HCT116 (cell line): Measurements from ENCODE around the gene GGNBP2. TPM values are rescaled to one million over a fixed set of nuclear protein-coding genes. Genes with fewer than 3 reads are reported as not detected.

Experiments used
- ATAC-seq: fragments of 200-7000 bp; cut with Tn5 transposase; 2 replicates; pipeline ENCODE4 v1.9.1; 2020; ENCODE audit warnings: mild to moderate bottlenecking, moderate library complexity
- BruUV-seq: library from RNA; stranded (reverse); fragments of 400-500 nt; replicated peaks from 2 replicates; lab custom pipeline; 2021; lab: Mats Ljungman, UMichigan
- CTCF ChIA-PET: fragments of 300-600 bp; sonication (Branson Sonifier 250); formaldehyde crosslinking; loops from one replicate; lab custom pipeline; 2021; ENCODE audit warnings: antibody characterized with exemption; lab: Charles Lee
- POLR2A ChIA-PET: fragments of 300-600, 350-600 bp; sonication (Branson Sonifier 250); formaldehyde crosslinking; loops from one replicate; lab custom pipeline; 2021; ENCODE audit warnings: antibody characterized with exemption; lab: Charles Lee
- RAD21 ChIA-PET, 2 experiments: fragments of 300-600 bp; sonication (Branson Sonifier 250); formaldehyde crosslinking; loops; one replicate each; lab custom pipeline; 2023; ENCODE audit warnings: low total read pairs in 2 of 2; ENCODE audit not compliant: uncharacterized antibody in 2 of 2, unreplicated experiment in 2 of 2, low non-redundant PET in 1 of 2; lab: Charles Lee
- DNase-seq: peaks from one replicate; pipeline ENCODE4 v3.0.0-alpha.2; 2010; ENCODE audit warnings: low read depth, low spot score
- H2AFZ ChIP-seq: fragments of 200-600 bp; shearing (Covaris generic), sonication (generic); 2 replicates; pipeline ENCODE4 v1.6.1; 2017; ENCODE audit warnings: low read depth, mixed run types, mixed read lengths, antibody characterized with exemption, low read length; ENCODE audit not compliant: poor library complexity, severe bottlenecking
- H3K27ac ChIP-seq: 2 replicates; pipeline ENCODE4 v1.5.1; 2012; ENCODE audit warnings: low read depth, low read length
- H3K27me3 ChIP-seq: fragments of 200-600 bp; sonication (generic); 2 replicates; pipeline ENCODE4 v1.6.1; 2016; ENCODE audit warnings: mixed run types, low read length, mixed read lengths; ENCODE audit not compliant: insufficient read depth
- H3K36me3 ChIP-seq, 2 experiments: fragments of 200-500 bp in 1 of 2; fragments of 200-600 bp in 1 of 2; sonication (Bioruptor generic) in 1 of 2; sonication (generic) in 1 of 2; 2 replicates each; pipeline versions ENCODE4 v1.5.1 to v1.6.1; 2014 to 2016; ENCODE audit warnings: low read length in 2 of 2, inconsistent platforms in 1 of 2, mixed read lengths in 1 of 2, mixed run types in 1 of 2; ENCODE audit not compliant: insufficient read depth in 2 of 2, control insufficient read depth in 1 of 2
- H3K4me1 ChIP-seq, 2 experiments: fragments of 200-600 bp in 1 of 2; sonication (generic) in 1 of 2; 2 replicates each; pipeline versions ENCODE4 v1.5.1 to v1.6.1; 2012 to 2017; ENCODE audit warnings: low read length in 2 of 2, inconsistent platforms in 1 of 2, mild to moderate bottlenecking in 1 of 2, mixed read lengths in 1 of 2, mixed run types in 1 of 2, moderate library complexity in 1 of 2; ENCODE audit not compliant: insufficient read depth in 2 of 2, control insufficient read depth in 1 of 2
- H3K4me2 ChIP-seq: fragments of 200-600 bp; sonication (generic); 2 replicates; pipeline ENCODE4 v1.6.1; 2017; ENCODE audit warnings: mixed run types, low read length, mixed read lengths
- H3K4me3 ChIP-seq, 2 experiments: fragments of 200-600 bp in 1 of 2; sonication (generic) in 1 of 2; replicated peaks in 1 of 2; 2 replicates each; pipeline ENCODE4 v1.5.1; 2011 to 2016; ENCODE audit warnings: low read length in 2 of 2, control low read depth in 1 of 2, low read depth in 1 of 2, mild to moderate bottlenecking in 1 of 2, mixed read lengths in 1 of 2, mixed run types in 1 of 2
- H3K79me2 ChIP-seq: fragments of 200-600 bp; sonication (generic); 2 replicates; pipeline ENCODE4 v1.6.1; 2017; ENCODE audit warnings: mild to moderate bottlenecking, mixed run types, low read length, moderate library complexity, mixed read lengths; ENCODE audit not compliant: insufficient read depth
- H3K9ac ChIP-seq: fragments of 200-600 bp; sonication (generic); 2 replicates; pipeline ENCODE4 v1.6.1; 2016; ENCODE audit warnings: low read length, mixed read lengths
- H3K9me2 ChIP-seq: fragments of 200-600 bp; sonication (generic), shearing (Covaris generic); 2 replicates; pipeline ENCODE4 v1.6.1; 2017; ENCODE audit warnings: mixed run types, mild to moderate bottlenecking, moderate library complexity; ENCODE audit not compliant: insufficient read depth
- H3K9me3 ChIP-seq, 2 experiments: fragments of 200-500 bp in 1 of 2; fragments of 200-600 bp in 1 of 2; sonication (Bioruptor generic) in 1 of 2; sonication (generic) in 1 of 2; 2 replicates each; pipeline ENCODE4 v1.6.1; 2014 to 2017; ENCODE audit warnings: low read length in 2 of 2, mixed read lengths in 2 of 2, inconsistent platforms in 1 of 2, low read depth in 1 of 2, mild to moderate bottlenecking in 1 of 2, mixed run types in 1 of 2, moderate library complexity in 1 of 2; ENCODE audit not compliant: control insufficient read depth in 1 of 2, insufficient read depth in 1 of 2
- H4K20me1 ChIP-seq: fragments of 200-600 bp; sonication (generic), shearing (Covaris generic); 2 replicates; pipeline ENCODE4 v1.6.1; 2017; ENCODE audit warnings: mixed run types, mild to moderate bottlenecking, moderate library complexity; ENCODE audit not compliant: insufficient read depth
- ATF3 ChIP-seq: IDR thresholded peaks from 2 replicates; pipeline ENCODE4 v1.6.1; 2012
- CEBPB ChIP-seq: IDR thresholded peaks from 2 replicates; pipeline ENCODE4 v1.6.1; 2012; ENCODE audit warnings: low read depth
- CTCF ChIP-seq, 3 experiments: fragments of 200-600 bp in 1 of 3; sonication (generic) in 1 of 3; IDR thresholded peaks in 2 of 3; conservative IDR thresholded peaks in 1 of 3; 2 replicates each; pipeline ENCODE4 v1.5.1; 2012 to 2017; ENCODE audit warnings: low read depth in 2 of 3, low read length in 2 of 3, antibody characterized with exemption in 1 of 3, borderline replicate concordance in 1 of 3, control low read depth in 1 of 3, mild to moderate bottlenecking in 1 of 3, mixed read lengths in 1 of 3, mixed run types in 1 of 3, moderate library complexity in 1 of 3; ENCODE audit not compliant: insufficient read depth in 1 of 3
- EGR1 ChIP-seq: IDR thresholded peaks from 2 replicates; pipeline ENCODE4 v1.6.1; 2012; ENCODE audit warnings: low read depth
- ELF1 ChIP-seq: IDR thresholded peaks from 2 replicates; pipeline ENCODE4 v1.6.1; 2012; ENCODE audit warnings: low read depth, borderline replicate concordance
- EZH2 ChIP-seq: fragments of 200-600 bp; sonication (generic); IDR thresholded peaks from 2 replicates; pipeline ENCODE4 v1.6.1; 2017; ENCODE audit warnings: antibody characterized with exemption, mixed run types
- EZH2phosphoT487 ChIP-seq: fragments of 200-600 bp; IDR thresholded peaks from 2 replicates; pipeline ENCODE4 v1.6.1; 2018; ENCODE audit warnings: antibody characterized with exemption, borderline replicate concordance
- FOSL1 ChIP-seq: IDR thresholded peaks from 2 replicates; pipeline ENCODE4 v1.6.1; 2012; ENCODE audit warnings: low read depth
- JUND ChIP-seq: IDR thresholded peaks from 2 replicates; pipeline ENCODE4 v1.6.1; 2012
- MAX ChIP-seq: IDR thresholded peaks from 2 replicates; pipeline ENCODE4 v1.6.1; 2012
- POLR2A ChIP-seq: IDR thresholded peaks from 2 replicates; pipeline ENCODE4 v1.7.0; 2011; ENCODE audit warnings: borderline replicate concordance; ENCODE audit not compliant: insufficient read depth, insufficient read length; ENCODE audit errors: extremely low read depth
- POLR2AphosphoS5 ChIP-seq: IDR thresholded peaks from 2 replicates; pipeline ENCODE4 v1.6.1; 2011; ENCODE audit warnings: mild to moderate bottlenecking, low read depth, low read length, moderate library complexity
- SP1 ChIP-seq: IDR thresholded peaks from 2 replicates; pipeline ENCODE4 v1.6.1; 2012; ENCODE audit warnings: low read depth
- TCF7L2 ChIP-seq: IDR thresholded peaks from 2 replicates; pipeline ENCODE4 v1.7.0; 2011; ENCODE audit warnings: borderline replicate concordance, inconsistent platforms; ENCODE audit not compliant: insufficient read depth, insufficient read length; ENCODE audit errors: extremely low read depth
- YY1 ChIP-seq: IDR thresholded peaks from 2 replicates; pipeline ENCODE4 v1.6.1; 2011; ENCODE audit warnings: low read length, low read depth, moderate library complexity, mild to moderate bottlenecking; ENCODE audit not compliant: insufficient replicate concordance; ENCODE audit errors: extremely low read depth
- ZBTB33 ChIP-seq: IDR thresholded peaks from 2 replicates; pipeline ENCODE4 v1.6.1; 2011; ENCODE audit warnings: mild to moderate bottlenecking, low read length, moderate library complexity; ENCODE audit not compliant: insufficient replicate concordance; ENCODE audit errors: extremely low read depth
- intact Hi-C: fragments of 100-400 bp; cut with micrococcal nuclease; formaldehyde crosslinking; loops from 2 replicates; pipeline ENCODE4 v1.10.0; 2022
- total RNA-seq: library from RNA; stranded (reverse); gene quantifications from one replicate; pipeline ENCODE4 v1.2.1, GENCODE V29; 2021; ENCODE audit not compliant: unreplicated experiment

Gene GGNBP2
- total RNA-seq, 1 experiment from 2014 or later, result 58.2 TPM

GRCh38 chr17:36545465-36546417 is 1.0 kb downstream of the GGNBP2 start (continued):
- TF ChIP-seq CTCF (IDR thresholded peaks at IDR 0.05 in 2 of 3, conservative IDR thresholded peaks at IDR 0.05 in 1 of 3; ENCODE audit: borderline replicate concordance in 1 of 3, insufficient read depth in 1 of 3, low read depth in 2 of 3, low read length in 2 of 3) (no peak), POLR2AphosphoS5 (peak; percentile 75; the same call in 1 of the 2 replicates), TCF7L2 (peak; percentile 25)
- TF ChIP-seq, all 23 proteins: peak for 9

GRCh38 chr17:36546418-36547093 is 1.8 kb downstream of the GGNBP2 start:
- no peak for TF ChIP-seq CEBPB
- TF ChIP-seq ATF3, result no peak
- no peak for TF ChIP-seq EZH2
- TF ChIP-seq MAX, result no peak
- no peak for TF ChIP-seq JUND
- TF ChIP-seq EZH2phosphoT487, result no peak
- TF ChIP-seq YY1, result no peak
- TF ChIP-seq EGR1, result no peak
- TF ChIP-seq TCF7L2, result no peak
- TF ChIP-seq ELF1, result no peak
- no peak for TF ChIP-seq FOSL1
- no peak for TF ChIP-seq SP1
- no peak for TF ChIP-seq ZBTB33
- no peak for TF ChIP-seq POLR2A
- Histone ChIP-seq H3K4me1 (peaks cover 11 to 26% of the 10 kb centered on the region in 2 experiments; a peak in 3 of 4 replicates), H3K9me3 (no peaks in the 10 kb centered on the region), H3K27ac (peak overlapping the region; percentile 86), H3K9ac (peak overlapping the region; percentile 95), H3K4me3 (peak overlapping the region; percentile 80 to 97), H3K79me2 (peaks cover 77% of the 10 kb centered on the region), H3K27me3 (no peaks in the 10 kb centered on the region), H4K20me1 (no peaks in the 10 kb centered on the region; the same call in 1 of the 2 replicates), H3K9me2 (no peaks in the 10 kb centered on the region), H3K36me3 (peaks cover 0 to 6% of the 10 kb centered on the region in 2 experiments; a peak in 2 of 4 replicates), H2AFZ (no peak overlapping the region), H3K4me2 (peak overlapping the region; percentile 97)
- DNase-seq (no peak), ATAC-seq (no peak)
- intact Hi-C loops, result loop anchor here (5.0 kb wide), 1 partner anchor 56 kb away; the partner anchor contains the start of gene MRM1
- RAD21 ChIA-PET, result interaction anchor here in 1 of 2 experiments (1.2 kb wide), 1 partner anchor 55 kb away, joined by 5 read pairs; the partner anchor contains the start of gene MRM1
- BruUV-seq, result TSS peak; percentile 44
- CTCF ChIA-PET, result interaction anchor here (0.7 kb wide), 1 partner anchor 57 kb away, joined by 3 read pairs; no protein-coding TSS in a partner anchor
- POLR2A ChIA-PET, result no interaction called here
